Measurements from ENCODE around the gene CFLAR.
"Not testable (repeated sequence)": the region's sequence is repeated elsewhere in the genome, so short reads cannot be mapped to it uniquely, and the experiment has no call there.

CFLAR gene

DNA sequence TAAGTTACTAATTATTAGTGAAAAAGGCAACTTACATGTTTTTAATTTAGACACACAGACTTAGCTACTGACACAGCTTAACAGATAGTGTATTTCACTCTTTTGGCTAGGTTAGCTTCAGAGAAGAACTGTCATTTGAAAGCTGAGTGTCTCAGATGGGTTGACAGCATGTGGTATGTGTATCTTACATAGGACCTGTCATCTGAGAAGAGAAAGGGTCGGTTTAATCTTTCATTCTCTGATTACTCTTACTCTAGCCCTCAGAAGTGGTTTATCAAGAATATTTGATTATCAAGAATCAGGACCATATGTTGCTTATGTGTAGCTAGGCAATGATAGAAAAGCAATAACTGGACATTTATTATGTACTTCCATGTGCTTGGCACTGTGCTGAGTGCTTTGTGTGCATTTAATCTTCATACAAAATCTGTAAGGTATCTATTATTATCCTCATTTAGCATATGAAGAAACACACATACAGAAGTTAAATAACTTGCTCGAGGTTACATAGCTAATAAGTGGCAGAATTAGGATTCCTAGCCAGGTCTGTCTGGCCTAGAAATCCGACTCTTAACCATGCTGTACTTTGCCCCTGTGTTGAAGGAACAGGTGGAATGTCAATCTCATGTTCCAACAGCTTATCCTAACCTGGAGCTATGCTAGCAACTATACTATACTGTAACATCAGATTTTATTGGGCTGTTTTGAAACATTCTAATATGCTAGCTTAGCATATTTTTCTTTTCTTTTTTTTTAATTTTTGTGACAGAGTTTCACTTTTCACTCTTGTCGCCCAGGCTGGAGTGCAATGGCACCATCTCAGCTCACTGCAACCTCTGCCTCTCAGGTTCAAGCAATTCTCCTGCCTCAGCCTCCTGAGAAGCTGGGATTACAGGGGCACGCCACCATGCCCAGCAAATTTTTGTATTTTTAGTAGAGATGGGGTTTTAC lies 28.4 kb downstream of the CFLAR start:
- DNase-seq (ENCODE audit: low read depth in 2 of 2, low spot score in 1 of 2), result no peak

DNA sequence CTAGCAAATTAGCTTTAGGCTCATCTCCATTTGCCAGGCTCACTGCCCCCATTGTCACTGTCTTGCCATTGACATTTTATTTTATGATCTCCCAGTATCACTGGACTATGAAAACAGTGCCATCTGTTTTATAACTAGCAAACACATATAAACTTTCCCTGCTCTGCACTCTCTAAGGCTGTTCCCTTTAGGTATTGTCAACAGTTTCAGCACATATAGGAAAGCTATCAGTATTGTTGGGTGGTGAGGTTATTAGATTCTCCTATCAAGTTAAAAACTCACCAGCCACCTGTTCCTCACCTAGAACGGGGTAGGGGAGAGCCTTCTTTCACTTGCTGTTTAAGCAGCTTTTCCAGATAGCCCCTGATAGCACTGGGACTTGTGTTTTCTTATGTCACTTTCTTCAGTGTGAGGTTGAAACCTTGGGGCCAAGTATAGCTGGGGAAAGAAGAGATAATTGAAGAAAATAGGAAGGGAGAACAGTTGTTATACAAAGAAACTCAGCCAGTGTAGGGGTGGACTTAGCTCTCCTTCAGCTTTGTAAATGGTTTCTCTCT lies 32.5 kb downstream of the CFLAR start:
- no peak for DNase-seq (ENCODE audit: low read depth in 2 of 2, low spot score in 1 of 2)

DNA sequence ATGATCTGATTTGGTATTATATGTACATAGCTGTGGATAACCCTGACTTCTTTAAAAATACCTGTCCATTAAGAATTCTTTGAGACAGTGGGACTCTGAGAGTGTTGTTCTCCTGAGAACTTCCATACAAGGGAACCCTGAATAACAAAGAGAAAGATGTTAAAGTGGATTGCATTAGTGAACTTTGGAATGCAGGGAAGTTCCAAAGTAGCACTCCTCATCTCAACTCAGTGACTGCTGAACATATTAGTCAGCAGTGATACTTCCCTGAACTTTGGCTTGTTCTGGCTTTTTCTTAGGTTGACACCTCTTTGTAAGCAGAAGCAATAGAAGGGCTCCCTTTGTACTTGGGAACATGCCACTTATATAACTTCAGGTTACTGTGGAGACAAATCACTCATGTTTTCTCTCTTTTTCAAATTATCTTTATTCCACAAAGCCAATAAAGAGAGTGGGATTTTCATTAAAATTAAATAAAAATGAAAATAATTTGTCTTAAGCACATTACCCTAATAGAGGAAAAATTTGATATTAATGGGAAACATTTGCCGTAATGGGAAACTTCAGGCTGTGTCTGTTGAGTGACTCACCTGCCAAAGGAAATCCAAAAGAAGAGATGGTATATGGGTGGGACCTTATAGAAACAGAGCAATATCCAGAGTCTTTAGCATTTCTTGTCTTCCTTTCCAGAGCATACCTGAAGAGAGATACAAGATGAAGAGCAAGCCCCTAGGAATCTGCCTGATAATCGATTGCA lies 33.3 kb downstream of the CFLAR start:
- DNase-seq (ENCODE audit: low read depth in 2 of 2, low spot score in 1 of 2), result no peak

DNA sequence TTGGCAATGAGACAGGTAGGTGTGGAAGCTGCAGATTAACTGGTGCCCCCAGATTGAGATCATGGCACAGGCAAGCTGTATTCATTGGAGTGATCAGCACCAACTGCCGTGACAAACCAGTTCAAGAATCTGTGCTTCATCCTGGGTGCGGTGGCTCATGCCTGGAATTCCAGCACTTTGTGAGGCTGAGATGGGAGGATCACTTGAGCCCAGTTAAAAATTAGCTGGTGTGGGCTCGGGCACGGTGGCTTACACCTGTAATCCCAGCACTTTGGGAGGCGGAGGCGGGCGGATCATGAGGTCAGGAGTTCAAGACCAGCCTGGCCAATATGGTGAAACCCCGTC lies 33.8 kb downstream of the CFLAR start:
- DNase-seq (ENCODE audit: low read depth in 2 of 2, low spot score in 1 of 2), result not testable (repeated sequence)

DNA sequence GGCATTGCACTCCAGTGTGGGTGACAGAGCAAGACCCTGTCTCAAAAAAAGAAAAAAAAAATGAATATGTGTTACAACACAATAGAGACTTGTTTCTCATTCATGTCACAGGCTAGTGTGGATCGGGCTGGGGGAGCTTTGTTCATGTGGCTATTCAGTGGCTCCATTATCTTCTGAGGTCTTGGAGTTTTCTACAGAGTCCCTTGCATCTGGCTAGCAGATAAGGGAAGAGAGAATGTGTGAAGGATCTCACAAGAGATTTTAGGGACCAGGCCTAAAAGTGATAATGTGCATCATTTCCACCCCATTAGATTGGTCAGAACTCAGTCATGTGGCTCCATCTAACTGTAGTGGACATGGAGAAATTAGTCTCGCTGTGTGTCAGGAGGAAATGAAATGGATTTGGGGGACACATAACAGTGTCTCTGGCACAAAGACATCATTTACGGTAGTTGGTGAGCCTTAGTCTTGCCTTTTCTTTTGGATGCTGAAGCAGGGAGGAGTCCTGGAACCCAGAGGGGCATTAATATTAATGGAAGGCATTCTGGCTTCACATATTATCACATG lies 34.6 kb downstream of the CFLAR start:
- DNase-seq (ENCODE audit: low read depth in 2 of 2, low spot score in 1 of 2), result no peak

DNA sequence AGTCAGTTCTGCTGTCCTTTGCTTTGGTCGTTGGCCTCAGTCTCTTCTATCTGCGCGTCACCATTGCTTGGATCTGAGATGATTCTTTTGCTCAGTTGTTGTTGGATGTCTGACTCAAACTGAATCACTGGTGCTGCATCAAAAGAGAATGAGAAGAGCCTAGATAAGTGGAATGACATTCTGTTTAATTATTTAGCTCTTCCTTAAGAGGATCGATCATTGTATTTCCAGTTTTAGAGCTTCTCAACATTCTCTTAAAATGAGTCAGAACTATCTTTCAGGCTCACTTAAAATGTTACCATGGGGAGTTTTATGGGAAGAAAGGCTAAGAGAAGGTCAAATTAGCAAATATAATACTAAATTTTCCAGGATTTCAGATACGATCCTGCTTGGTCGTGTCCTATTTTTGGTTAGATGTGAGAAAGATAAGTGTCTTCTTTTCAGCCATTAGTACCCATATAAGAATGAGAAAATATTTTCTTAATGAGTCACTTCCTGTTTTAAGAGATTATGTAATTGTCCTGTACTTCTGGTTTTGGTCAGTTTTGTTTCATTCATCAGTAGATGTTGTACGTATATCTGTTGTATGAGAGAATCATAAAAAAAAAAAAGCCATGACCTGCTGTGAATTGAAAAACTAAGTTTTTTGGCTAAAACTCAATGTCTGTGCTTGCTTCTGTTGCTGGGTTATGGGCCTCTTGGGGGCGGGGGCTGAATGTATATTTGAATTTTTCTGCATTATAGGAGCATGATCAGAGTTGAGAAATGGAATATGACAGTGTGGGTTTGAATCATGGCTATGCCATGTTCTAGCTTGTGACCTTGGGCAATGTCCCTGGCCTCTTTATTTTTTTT lies 35.4 kb downstream of the CFLAR start:
- DNase-seq (ENCODE audit: low read depth in 2 of 2, low spot score in 1 of 2), result no peak

DNA sequence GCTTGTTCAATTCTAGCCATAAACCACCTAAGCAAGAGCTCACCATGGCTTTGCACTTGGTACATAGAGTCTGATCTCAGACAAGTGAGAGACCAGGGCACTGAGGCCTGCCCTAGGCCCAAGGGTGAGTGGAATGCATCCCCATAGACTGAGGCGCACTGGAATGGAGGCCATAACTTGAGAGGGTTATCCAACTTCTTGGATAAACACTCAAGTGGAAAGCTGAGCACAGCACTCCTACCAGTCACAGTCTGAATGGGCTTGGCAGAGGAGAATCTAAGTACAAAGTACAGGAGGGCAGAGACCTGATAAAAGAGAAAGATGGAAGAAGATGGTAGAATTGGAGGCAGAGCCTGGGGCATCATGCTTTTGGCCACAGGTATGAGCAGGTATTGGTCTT lies 36.6 kb downstream of the CFLAR start:
- DNase-seq (ENCODE audit: low read depth in 2 of 2, low spot score in 1 of 2), result no peak

DNA sequence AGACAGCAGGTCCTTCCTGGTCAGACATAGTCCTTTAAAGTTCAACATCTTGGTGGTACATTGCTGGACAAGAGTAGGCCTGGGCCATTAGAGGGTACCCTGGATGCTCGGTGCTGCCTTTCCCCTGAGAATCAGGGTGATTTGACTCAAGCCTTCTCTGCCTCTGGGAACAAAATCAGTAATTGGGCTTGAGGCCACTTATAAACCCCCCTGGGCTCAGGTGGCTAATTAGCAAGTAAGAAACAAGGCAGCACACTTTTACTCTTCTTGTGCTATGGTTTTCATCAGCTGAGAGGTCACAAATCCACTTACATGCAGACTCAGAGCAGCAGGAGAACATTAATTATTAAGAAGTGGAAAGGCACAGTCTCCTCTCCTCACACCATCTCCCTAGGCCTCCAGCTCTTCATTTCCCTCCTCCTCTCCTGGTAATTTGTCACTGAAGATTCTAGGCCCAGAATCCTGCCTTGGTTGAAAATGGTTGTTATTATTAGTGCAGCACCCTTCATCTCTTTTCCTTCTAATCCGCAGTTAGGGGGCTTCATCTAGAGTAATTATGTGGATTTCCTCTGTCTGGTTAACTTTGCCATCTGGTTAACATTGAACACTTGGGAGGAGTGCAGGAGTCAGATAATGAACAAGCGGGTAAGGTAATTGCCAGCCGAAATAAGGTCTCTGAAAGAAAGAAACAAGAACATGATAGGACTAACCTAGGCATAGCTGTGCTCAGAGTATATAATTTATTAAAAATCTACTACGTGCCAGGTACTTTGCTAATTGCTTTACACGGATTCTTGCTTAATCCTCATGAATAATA lies 37.2 kb downstream of the CFLAR start:
- DNase-seq (ENCODE audit: low read depth in 2 of 2, low spot score in 1 of 2), result no peak

DNA sequence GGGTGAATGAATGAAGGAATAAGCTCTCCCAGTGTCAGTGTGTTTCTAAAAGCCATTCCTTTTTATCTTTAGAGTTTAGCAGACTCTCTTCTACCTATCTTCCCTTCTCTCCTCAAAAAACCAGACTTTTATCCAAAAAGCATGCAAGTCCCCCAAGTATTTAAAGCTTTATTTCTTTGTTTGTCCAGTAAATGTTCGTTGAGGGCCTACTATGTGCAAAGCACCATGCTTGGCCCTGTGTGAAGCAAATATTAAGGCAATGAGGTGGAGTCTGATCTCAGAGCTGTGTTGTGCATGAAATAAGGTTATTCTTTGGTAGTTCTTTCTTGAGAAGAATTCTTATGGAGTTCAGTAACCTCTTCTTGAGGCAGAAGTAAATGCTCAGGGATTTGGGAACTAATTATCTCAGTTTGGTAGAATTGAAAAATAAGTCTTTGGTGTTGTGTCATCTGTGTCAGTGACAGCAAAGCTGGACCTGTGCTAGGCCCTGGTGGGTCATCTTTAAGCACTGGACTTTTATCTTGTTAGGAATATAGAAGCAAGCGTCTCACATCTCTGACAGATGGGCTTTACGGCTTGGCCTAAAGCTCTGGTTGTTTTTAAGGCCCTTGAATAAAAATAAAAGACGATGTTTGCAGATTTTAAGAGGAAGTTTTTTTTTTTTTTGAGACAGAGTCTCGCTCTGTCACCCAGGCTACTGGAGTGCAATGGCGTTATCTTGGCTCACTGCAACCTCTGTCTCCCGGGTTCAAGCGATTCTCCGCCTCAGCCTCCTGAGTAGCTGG lies 38.8 kb downstream of the CFLAR start:
- no peak for DNase-seq (ENCODE audit: low read depth in 2 of 2, low spot score in 1 of 2)

DNA sequence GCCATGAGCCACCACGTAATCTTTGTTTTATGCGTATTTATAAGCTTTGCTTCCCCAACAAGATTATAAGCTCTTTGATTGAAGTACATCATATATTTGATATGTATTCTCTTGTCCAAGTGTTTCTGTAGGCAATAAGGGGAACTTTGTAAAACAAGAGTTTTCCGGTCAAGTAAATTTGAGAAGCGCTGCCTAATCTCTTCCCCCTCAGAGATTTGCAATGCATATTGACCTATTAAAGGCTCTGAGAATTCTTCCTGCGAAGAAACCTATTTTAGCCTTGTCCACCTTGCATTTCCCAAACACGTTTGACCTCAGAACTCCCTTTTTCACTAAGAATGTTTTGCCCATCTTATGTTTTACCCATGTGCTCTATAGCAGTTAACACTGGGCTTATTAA lies 40.1 kb downstream of the CFLAR start:
- DNase-seq (ENCODE audit: low read depth in 2 of 2, low spot score in 1 of 2), result no peak

DNA sequence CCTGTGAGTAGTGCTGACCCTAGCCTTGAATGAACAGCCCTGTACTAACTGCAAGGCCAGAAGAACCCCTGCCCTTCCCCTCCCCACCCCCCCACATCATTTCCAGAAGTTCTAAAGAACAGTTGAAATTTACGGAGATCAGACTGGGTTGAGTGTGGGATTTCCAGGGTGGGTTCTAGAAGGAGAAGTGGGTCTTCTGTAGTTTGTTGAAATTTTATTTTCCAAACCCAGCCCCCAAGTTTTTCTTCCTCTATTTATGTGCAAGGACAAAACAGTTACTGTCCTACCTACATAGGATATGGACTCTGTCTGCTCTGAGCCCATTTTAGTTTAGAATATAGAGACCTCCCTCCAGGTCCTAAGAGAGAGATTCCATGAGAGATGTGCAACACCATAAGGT lies 40.7 kb downstream of the CFLAR start:
- DNase-seq (ENCODE audit: low read depth in 2 of 2, low spot score in 1 of 2), result no peak

DNA sequence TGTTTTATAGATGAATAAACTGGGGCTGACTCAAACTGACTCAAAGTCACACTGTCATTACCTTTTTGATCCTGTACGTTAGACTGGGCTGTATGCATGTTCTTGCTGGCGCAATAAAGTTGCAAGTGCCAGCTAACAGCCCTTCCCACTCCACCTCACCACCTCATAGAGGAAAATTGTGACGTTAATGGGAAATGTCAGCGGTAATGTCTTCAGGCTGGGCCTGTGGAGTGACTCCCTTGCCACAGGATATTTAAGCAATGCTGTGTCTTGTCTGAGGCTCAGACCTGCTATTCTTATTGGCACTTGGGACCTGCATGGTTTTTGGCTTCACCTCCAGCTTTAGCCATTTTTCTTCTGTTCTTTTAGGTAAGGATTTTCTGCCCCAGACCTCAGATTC lies 41.7 kb downstream of the CFLAR start:
- no peak for DNase-seq (ENCODE audit: low read depth in 2 of 2, low spot score in 1 of 2)

DNA sequence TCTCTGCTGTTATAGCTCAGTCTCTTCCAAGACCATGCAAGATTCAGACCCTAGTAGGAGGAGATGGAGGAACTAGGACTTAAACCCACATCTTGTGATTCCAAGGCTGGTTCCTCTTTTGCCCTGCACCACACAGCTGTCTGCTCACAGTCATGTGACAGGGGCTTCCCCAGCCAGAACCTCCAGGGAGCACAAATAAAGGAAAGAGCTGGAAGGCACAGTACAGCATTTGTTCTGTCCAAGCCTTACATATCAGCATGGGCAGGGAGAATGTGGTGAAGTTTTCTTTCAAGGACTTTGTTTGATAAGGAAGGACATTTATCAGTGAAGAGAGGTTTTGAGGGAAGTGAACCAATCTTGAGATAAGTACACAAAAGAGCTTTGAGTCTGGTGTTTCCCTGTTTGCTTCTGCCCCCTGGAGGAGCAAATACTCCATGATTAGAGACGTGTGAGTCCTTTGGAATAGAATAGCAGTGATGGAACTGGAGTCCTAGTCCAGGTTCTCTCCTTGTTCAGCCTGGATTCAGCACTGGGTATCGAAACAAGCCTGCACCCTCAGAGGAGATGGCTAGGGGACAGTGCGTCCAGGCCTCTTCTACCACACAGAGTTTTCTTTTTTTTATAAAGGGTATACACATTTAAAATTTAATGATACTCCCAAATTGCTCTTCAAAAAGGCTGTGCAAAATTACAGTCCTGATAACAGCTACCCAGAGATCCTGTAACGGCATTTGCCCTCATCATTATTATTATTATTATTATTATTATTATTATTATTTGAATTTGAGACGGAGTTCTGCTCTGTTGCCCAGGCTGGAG lies 42.4 kb downstream of the CFLAR start:
- peak in 1 of 2 donors; percentile 16 for DNase-seq (ENCODE audit: low read depth in 2 of 2, low spot score in 1 of 2)

DNA sequence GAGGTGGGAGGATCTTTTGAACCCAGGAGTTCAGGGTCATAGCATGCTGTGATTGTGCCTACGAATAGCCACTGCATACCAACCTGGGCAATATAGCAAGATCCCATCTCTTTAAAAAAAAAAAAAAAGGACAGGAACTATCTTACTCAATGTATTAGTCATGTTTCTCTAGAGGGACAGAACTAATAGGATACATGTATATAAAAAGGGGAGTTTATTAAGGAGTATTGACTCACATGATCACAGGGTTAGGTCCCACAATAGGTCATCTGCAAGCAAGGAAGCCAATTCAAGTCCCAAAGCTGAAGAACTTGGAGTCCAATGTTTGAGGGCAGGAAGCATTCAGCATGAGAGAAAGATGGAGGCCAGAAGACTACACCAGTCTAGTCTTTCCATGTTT lies 48.2 kb downstream of the CFLAR start:
- DNase-seq (ENCODE audit: low read depth in 2 of 2, low spot score in 1 of 2), result no peak

DNA sequence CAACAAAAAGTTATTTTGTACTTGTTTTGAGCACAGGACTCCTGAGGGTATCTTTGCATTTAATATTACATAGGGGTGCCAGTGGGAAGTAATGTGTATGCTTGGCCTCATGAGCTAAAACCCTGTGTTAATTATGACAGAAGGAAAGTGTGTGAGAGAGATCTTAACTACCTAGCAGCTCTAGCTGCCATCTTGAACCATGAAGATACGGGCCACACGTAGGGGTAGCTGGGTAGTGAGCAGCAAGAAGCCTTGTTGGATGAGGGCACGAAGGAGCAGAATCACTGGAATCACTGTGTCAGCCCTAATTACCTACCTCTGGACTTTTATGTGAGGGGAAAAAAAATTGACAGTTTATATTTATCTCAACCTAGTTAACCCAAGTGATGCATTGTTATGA lies 51.6 kb downstream of the CFLAR start:
- DNase-seq (ENCODE audit: low read depth in 2 of 2, low spot score in 1 of 2), result no peak

DNA sequence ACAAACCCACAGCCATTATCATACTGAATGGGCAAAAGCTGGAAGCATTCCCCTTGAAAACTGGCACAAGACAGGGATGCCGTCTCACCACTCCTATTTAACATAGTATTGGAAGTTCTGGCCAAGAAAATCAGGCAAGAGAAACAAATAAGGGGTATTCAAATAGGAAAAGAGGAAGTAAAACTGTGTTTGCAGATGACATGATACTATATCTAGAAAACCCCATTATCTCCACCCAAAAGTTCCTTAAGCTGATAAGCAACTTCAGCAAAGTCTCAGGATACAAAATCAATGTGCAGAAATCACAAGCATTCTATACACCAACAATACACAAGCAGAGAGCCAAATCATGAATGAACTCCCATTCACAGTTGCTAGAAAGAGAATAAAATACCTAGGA lies 52.5 kb downstream of the CFLAR start:
- not testable (repeated sequence) for DNase-seq (ENCODE audit: low read depth in 2 of 2, low spot score in 1 of 2)

DNA sequence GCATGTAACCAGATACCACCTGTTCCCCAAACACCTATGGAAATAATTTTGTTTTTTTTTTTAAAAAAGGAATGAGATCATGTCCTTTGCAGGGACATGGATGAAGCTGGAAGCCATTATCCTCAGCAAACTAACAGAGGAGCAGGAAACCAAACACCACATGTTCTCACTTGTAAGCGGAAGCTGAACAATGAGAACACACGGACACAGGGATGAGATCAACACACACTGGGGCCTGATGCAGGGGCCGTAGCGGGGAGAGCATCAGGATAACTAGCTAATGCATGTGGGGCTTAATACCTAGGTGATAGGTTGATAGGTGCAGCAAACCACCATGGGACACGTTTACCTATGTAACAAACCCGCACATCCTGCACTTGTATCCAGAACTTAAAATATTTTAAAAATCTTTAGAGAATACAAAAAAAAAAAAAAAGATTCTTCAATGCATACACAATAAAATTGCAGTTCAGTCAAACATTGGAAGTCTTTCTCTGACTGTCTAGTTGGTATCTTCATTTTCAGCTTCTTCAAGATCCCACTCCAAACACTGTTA lies 55.4 kb downstream of the CFLAR start:
- DNase-seq (ENCODE audit: low read depth in 2 of 2, low spot score in 1 of 2), result no peak

DNA sequence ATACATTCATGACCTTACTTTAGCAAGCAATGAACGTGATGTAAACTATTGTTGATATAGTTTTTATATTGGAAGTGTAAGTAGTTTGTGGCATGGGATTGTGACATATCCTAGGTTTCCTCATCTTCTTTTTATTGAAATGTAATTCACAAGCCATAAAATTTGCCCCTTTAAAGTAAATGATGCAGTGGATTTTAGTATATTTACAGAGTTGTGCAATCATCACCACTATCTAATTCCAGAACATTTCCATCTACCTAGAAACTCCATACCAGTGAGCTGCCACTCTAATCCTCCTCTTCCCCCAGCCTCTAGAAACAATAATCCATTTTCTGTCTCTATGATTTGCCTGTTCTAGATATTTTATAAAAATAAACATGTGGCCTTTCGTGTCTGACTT lies 56.3 kb downstream of the CFLAR start:
- no peak for DNase-seq (ENCODE audit: low read depth in 2 of 2, low spot score in 1 of 2)

Data from stimulated activated CD8-positive, alpha-beta memory T cell treated with anti-CD3 and anti-CD28 coated beads, Interleukin-4, amount 100 ng/mL, for 4 hours (primary cell).